Liver (tissue), 9 donors: ENCODE measurements around the gene GUCY1B1. TPM values are rescaled to one million over a fixed set of nuclear protein-coding genes. Genes with fewer than 3 reads are reported as not detected.

Source experiments
- DNase-seq: peaks from one replicate; pipeline ENCODE4 v3.0.0-alpha.2; 2017; ENCODE audit warnings: low spot score
- H3K27ac ChIP-seq, 2 donors: one replicate each; pipeline ENCODE4 v1.7.0; 2013; ENCODE audit warnings: inconsistent platforms in 2 of 2, low read length in 2 of 2, control low read depth in 1 of 2, low read depth in 1 of 2, mild to moderate bottlenecking in 1 of 2
- H3K27me3 ChIP-seq, 4 donors: one replicate each; pipeline versions ENCODE4 v1.6.1 to v1.7.0; 2013; ENCODE audit warnings: low read length in 3 of 4, inconsistent platforms in 1 of 4, mild to moderate bottlenecking in 1 of 4, moderate library complexity in 1 of 4; ENCODE audit not compliant: control insufficient read depth in 4 of 4, insufficient read depth in 4 of 4
- H3K36me3 ChIP-seq, 4 donors: one replicate each; pipeline versions ENCODE4 v1.6.1 to v1.7.0; 2013; ENCODE audit warnings: low read length in 3 of 4, mild to moderate bottlenecking in 3 of 4, low read depth in 1 of 4, moderate library complexity in 1 of 4; ENCODE audit not compliant: control insufficient read depth in 4 of 4, insufficient read depth in 3 of 4
- H3K4me1 ChIP-seq, 4 donors: one replicate each; pipeline versions ENCODE4 v1.6.1 to v1.7.0; 2013; ENCODE audit warnings: low read length in 3 of 4, mild to moderate bottlenecking in 3 of 4, moderate library complexity in 1 of 4; ENCODE audit not compliant: control insufficient read depth in 4 of 4, insufficient read depth in 4 of 4
- H3K4me3 ChIP-seq, 3 donors: one replicate each; pipeline versions ENCODE4 v1.6.1 to v1.7.0; 2013; ENCODE audit warnings: low read length in 3 of 3, control low read depth in 1 of 3, low read depth in 1 of 3, mild to moderate bottlenecking in 1 of 3
- H3K9ac ChIP-seq, 2 donors: one replicate each; pipeline ENCODE4 v1.7.0; 2013; ENCODE audit warnings: low read length in 2 of 2, mild to moderate bottlenecking in 2 of 2, moderate library complexity in 2 of 2, control low read depth in 1 of 2, low read depth in 1 of 2
- H3K9me3 ChIP-seq, 4 donors: one replicate each; pipeline versions ENCODE4 v1.6.1 to v1.7.0; 2013; ENCODE audit warnings: low read length in 3 of 4; ENCODE audit not compliant: control insufficient read depth in 4 of 4
- EGR1 ChIP-seq, 2 donors: IDR thresholded peaks; 2 replicates each; pipeline ENCODE4 v1.6.1; 2016 to 2018; ENCODE audit warnings: antibody characterized with exemption in 2 of 2, low read depth in 2 of 2
- FOXA1 ChIP-seq: IDR thresholded peaks from 2 replicates; pipeline ENCODE4 v1.6.1; 2016; ENCODE audit warnings: antibody characterized with exemption
- FOXA2 ChIP-seq: IDR thresholded peaks from 2 replicates; pipeline ENCODE4 v1.6.1; 2016; ENCODE audit warnings: antibody characterized with exemption
- HNF4A ChIP-seq, 2 donors: conservative IDR thresholded peaks; 2 replicates each; pipeline ENCODE4 v1.6.1; 2016; ENCODE audit warnings: antibody characterized with exemption in 2 of 2, mild to moderate bottlenecking in 2 of 2
- HNF4G ChIP-seq: IDR thresholded peaks from 2 replicates; pipeline ENCODE4 v1.6.1; 2016; ENCODE audit warnings: antibody characterized with exemption
- JUND ChIP-seq, 2 donors: IDR thresholded peaks; 2 replicates each; pipeline ENCODE4 v1.6.1; 2016; ENCODE audit warnings: antibody characterized with exemption in 2 of 2
- NR2F2 ChIP-seq: IDR thresholded peaks from 2 replicates; pipeline ENCODE4 v1.6.1; 2016; ENCODE audit warnings: antibody characterized with exemption
- RAD21 ChIP-seq, 2 donors: IDR thresholded peaks; 2 replicates each; pipeline ENCODE4 v1.6.1; 2016; ENCODE audit warnings: antibody characterized with exemption in 2 of 2, mild to moderate bottlenecking in 2 of 2
- RXRA ChIP-seq, 2 donors: IDR thresholded peaks; 2 replicates each; pipeline ENCODE4 v1.6.1; 2017 to 2018; ENCODE audit warnings: antibody characterized with exemption in 2 of 2, mild to moderate bottlenecking in 1 of 2
- SP1 ChIP-seq: IDR thresholded peaks from 2 replicates; pipeline ENCODE4 v1.6.1; 2018; ENCODE audit warnings: antibody characterized with exemption, mild to moderate bottlenecking
- TAF1 ChIP-seq: conservative IDR thresholded peaks from 2 replicates; pipeline ENCODE4 v1.6.1; 2016; ENCODE audit warnings: antibody characterized with exemption, mild to moderate bottlenecking
- YY1 ChIP-seq: IDR thresholded peaks from 2 replicates; pipeline ENCODE4 v1.6.1; 2016; ENCODE audit warnings: antibody characterized with exemption, mild to moderate bottlenecking
- WGBS: extraction: QIAGEN DNeasy Blood & Tissue Kit; methylation state at CpG from one replicate; pipeline ENCODE4 v1.1.7; 2013; 5-methylcytosine and 5-hydroxymethylcytosine counted together
- polyA plus RNA-seq, 2 donors: library from polyadenylated mRNA; stranded (reverse) in 1 of 2; unstranded in 1 of 2; fragments of 200-250 nt in 1 of 2; fragments of >200 nt in 1 of 2; fragmentation: Nextera tagmentation in 1 of 2; extraction: Ambion mirVana in 1 of 2; gene quantifications; one replicate each; pipeline versions ENCODE4 v1.2.1 to v1.2.3, GENCODE V29; 2013 to 2015
- total RNA-seq, 2 donors: library from RNA; depleted of rRNA; stranded (reverse); fragments of >200 nt; gene quantifications; one replicate each; pipeline ENCODE4 v1.2.3, GENCODE V29; 2014
- TF ChIP-seq, protein P1 (sequence below): IDR thresholded peaks from 2 replicates; pipeline ENCODE4 v1.6.1; 2016; ENCODE audit warnings: antibody characterized with exemption
- TF ChIP-seq, protein P2 (sequence below): IDR thresholded peaks from 2 replicates; pipeline ENCODE4 v1.6.1; 2016; ENCODE audit warnings: antibody characterized with exemption
- TF ChIP-seq, protein P3 (sequence below): IDR thresholded peaks from 2 replicates; pipeline ENCODE4 v1.6.1; 2016; ENCODE audit warnings: antibody characterized with exemption
- donor health status: healthy.
- donor health status: healthy.
- donor health status: healthy.
- donor health status: healthy.
- donor health status: healthy.

GUCY1B1 gene
- total and polyA plus RNA-seq, 4 donors: 2.6 to 6.7 (median 3.8) TPM

DNA sequence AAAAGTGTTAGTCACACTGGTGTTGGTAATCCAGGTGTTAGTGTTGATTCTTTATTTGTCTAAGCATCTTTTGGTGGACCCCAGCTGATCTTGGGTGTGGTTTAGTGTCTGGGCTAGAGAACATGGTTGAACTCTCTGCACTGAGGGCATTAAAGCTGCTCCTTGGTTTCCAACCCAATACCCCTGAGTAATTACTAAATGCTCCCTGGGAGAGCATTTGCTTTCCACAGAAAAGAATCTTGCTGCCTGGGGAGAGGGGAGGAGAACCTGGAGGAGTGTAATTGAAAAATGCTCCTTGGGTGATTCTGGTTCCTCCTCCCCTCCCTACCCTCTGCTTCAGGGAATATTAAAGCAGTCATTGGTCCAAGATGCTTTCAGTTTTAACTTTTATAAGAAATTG lies 3.1 kb downstream of the GUCY1B1 start:
- H3K27me3 ChIP-seq: no peaks in the 10 kb centered on the region
- peaks cover 0 to 6% (median 5%) of the 10 kb centered on the region in 4 donors for H3K4me1 ChIP-seq
- no peaks in the 10 kb centered on the region for H3K36me3 ChIP-seq
- no peak for DNase-seq
- no peak overlapping the region for H3K27ac ChIP-seq
- H3K9ac ChIP-seq: no peak overlapping the region
- TF ChIP-seq, protein P1, sequence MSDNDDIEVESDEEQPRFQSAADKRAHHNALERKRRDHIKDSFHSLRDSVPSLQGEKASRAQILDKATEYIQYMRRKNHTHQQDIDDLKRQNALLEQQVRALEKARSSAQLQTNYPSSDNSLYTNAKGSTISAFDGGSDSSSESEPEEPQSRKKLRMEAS: no peak
- H3K9me3 ChIP-seq: no peaks in the 10 kb centered on the region
- H3K4me3 ChIP-seq: no peak overlapping the region

DNA sequence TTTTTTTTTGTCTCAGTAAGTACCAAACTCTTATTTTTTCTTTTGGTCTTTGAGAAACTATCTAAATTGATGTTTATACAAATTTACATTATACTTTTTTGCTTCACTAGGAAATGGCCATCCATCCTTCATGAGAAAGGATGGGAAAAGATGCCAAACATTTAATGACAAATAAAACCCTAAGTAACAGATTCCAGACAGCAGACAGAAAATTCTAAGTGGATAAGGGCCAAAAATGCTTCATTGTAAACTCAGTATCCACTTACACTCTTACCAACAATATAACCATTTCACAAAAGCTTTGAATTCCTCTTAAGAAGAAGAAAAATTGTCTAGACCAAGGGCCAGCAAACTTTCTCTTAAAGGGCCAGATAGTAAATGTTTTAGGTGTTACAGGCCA lies 3.5 kb downstream of the GUCY1B1 start:
- Histone ChIP-seq H3K4me3 (no peak overlapping the region), H3K4me1 (peaks cover 0 to 6% (median 5%) of the 10 kb centered on the region in 4 donors), H3K27ac (no peak overlapping the region), H3K9me3 (no peaks in the 10 kb centered on the region), H3K36me3 (no peaks in the 10 kb centered on the region), H3K27me3 (no peaks in the 10 kb centered on the region), H3K9ac (no peak overlapping the region)
- TF ChIP-seq YY1 (no peak), FOXA2 (no peak), RXRA (IDR thresholded peaks at IDR 0.05) (no peak), JUND (IDR thresholded peaks at IDR 0.05) (no peak), FOXA1 (no peak), EGR1 (IDR thresholded peaks at IDR 0.05; ENCODE audit: low read depth in 2 of 2) (no peak), RAD21 (IDR thresholded peaks at IDR 0.05) (no peak), HNF4G (no peak), NR2F2 (no peak), SP1 (no peak), TAF1 (no peak), HNF4A (conservative IDR thresholded peaks at IDR 0.05) (no peak)
- TF ChIP-seq, protein P1: no peak
- TF ChIP-seq, protein P2, sequence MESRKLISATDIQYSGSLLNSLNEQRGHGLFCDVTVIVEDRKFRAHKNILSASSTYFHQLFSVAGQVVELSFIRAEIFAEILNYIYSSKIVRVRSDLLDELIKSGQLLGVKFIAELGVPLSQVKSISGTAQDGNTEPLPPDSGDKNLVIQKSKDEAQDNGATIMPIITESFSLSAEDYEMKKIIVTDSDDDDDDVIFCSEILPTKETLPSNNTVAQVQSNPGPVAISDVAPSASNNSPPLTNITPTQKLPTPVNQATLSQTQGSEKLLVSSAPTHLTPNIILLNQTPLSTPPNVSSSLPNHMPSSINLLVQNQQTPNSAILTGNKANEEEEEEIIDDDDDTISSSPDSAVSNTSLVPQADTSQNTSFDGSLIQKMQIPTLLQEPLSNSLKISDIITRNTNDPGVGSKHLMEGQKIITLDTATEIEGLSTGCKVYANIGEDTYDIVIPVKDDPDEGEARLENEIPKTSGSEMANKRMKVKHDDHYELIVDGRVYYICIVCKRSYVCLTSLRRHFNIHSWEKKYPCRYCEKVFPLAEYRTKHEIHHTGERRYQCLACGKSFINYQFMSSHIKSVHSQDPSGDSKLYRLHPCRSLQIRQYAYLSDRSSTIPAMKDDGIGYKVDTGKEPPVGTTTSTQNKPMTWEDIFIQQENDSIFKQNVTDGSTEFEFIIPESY: no peak
- TF ChIP-seq, protein P3, sequence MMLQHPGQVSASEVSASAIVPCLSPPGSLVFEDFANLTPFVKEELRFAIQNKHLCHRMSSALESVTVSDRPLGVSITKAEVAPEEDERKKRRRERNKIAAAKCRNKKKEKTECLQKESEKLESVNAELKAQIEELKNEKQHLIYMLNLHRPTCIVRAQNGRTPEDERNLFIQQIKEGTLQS: no peak
- DNase-seq: no peak

DNA sequence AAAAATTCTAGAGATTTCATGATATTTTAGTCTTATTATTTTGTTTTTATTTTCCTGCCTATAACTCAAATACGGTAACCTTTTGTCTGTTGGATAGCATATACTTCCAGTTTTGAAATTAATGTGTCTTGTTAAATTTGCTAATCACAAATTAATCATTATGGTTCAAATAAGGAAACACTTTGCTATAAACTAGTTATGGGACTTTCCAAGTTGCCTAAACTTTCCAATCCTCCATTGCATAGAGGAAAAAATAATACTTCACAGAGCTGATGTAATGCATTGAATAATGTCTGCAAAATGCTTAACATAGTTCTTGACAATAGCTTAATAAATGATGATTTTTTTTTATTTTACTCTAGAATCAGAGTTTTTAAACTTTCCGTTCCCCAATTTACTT lies 4.7 kb downstream of the GUCY1B1 start:
- Histone ChIP-seq H3K9me3 (no peaks in the 10 kb centered on the region), H3K4me3 (no peak overlapping the region), H3K4me1 (peaks cover 0 to 6% (median 5%) of the 10 kb centered on the region in 4 donors), H3K27me3 (no peaks in the 10 kb centered on the region), H3K9ac (no peak overlapping the region), H3K27ac (no peak overlapping the region), H3K36me3 (no peaks in the 10 kb centered on the region)
- 92% methylated on average over 2 of the region's 2 CpGs for WGBS
- DNase-seq: no peak
- TF ChIP-seq JUND (IDR thresholded peaks at IDR 0.05): no peak
- TF ChIP-seq EGR1 (IDR thresholded peaks at IDR 0.05; ENCODE audit: low read depth in 2 of 2): no peak
- no peak for TF ChIP-seq NR2F2
